Measurements from ENCODE around the gene CD1E.

- TF ChIP-seq E2F4 (CRISPR knock-in tag; IDR thresholded peaks at IDR 0.05; ENCODE audit: borderline replicate concordance, low read depth): no peak
- TF ChIP-seq, protein P1, sequence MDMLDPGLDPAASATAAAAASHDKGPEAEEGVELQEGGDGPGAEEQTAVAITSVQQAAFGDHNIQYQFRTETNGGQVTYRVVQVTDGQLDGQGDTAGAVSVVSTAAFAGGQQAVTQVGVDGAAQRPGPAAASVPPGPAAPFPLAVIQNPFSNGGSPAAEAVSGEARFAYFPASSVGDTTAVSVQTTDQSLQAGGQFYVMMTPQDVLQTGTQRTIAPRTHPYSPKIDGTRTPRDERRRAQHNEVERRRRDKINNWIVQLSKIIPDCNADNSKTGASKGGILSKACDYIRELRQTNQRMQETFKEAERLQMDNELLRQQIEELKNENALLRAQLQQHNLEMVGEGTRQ (CRISPR knock-in tag; IDR thresholded peaks at IDR 0.05): no peak
- no peak for TF ChIP-seq ESRRA (CRISPR knock-in tag; IDR thresholded peaks at IDR 0.05; ENCODE audit: borderline replicate concordance)
- TF ChIP-seq, protein P2, sequence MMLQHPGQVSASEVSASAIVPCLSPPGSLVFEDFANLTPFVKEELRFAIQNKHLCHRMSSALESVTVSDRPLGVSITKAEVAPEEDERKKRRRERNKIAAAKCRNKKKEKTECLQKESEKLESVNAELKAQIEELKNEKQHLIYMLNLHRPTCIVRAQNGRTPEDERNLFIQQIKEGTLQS (CRISPR knock-in tag; conservative IDR thresholded peaks at IDR 0.05): no peak
- TF ChIP-seq, protein P3, sequence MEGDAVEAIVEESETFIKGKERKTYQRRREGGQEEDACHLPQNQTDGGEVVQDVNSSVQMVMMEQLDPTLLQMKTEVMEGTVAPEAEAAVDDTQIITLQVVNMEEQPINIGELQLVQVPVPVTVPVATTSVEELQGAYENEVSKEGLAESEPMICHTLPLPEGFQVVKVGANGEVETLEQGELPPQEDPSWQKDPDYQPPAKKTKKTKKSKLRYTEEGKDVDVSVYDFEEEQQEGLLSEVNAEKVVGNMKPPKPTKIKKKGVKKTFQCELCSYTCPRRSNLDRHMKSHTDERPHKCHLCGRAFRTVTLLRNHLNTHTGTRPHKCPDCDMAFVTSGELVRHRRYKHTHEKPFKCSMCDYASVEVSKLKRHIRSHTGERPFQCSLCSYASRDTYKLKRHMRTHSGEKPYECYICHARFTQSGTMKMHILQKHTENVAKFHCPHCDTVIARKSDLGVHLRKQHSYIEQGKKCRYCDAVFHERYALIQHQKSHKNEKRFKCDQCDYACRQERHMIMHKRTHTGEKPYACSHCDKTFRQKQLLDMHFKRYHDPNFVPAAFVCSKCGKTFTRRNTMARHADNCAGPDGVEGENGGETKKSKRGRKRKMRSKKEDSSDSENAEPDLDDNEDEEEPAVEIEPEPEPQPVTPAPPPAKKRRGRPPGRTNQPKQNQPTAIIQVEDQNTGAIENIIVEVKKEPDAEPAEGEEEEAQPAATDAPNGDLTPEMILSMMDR (IDR thresholded peaks at IDR 0.05): no peak
- no peak for TF ChIP-seq AFF4 (CRISPR knock-in tag; IDR thresholded peaks at IDR 0.05; ENCODE audit: borderline replicate concordance)
Measured at GRCh38 chr1:158366783-158367182, 13.1 kb downstream of the CD1E start.
